NT2/D1 (cell line): Measurements from ENCODE around the gene CEBPG.
A peak's percentile ranks its signal among the peaks of the same experiment; 100 is the strongest.

Experiments
- DNase-seq: peaks from one replicate; pipeline ENCODE4 v3.0.0-alpha.2; 2011; ENCODE audit warnings: low read depth, low spot score
- H3K27me3 ChIP-seq: 2 replicates; pipeline ENCODE4 v1.6.0; 2011; ENCODE audit warnings: mild to moderate bottlenecking; ENCODE audit not compliant: insufficient read length, insufficient read depth
- H3K36me3 ChIP-seq: 2 replicates; pipeline ENCODE4 v1.6.1; 2011; ENCODE audit warnings: mild to moderate bottlenecking, low read length, mixed read lengths; ENCODE audit not compliant: insufficient read depth, insufficient read length
- H3K4me1 ChIP-seq: 2 replicates; pipeline ENCODE4 v1.5.1; 2011; ENCODE audit not compliant: insufficient read depth, insufficient read length
- H3K4me3 ChIP-seq: 2 replicates; pipeline ENCODE4 v1.5.1; 2011; ENCODE audit warnings: low read depth; ENCODE audit not compliant: insufficient read length
- H3K9ac ChIP-seq: 2 replicates; pipeline ENCODE4 v1.6.0; 2011; ENCODE audit warnings: low read depth; ENCODE audit not compliant: insufficient read length
- H3K9me3 ChIP-seq: 2 replicates; pipeline ENCODE4 v1.5.1; 2011; ENCODE audit warnings: mild to moderate bottlenecking, low read length; ENCODE audit not compliant: insufficient read depth
- SUZ12 ChIP-seq: IDR thresholded peaks from 2 replicates; pipeline ENCODE4 v1.6.1; 2011; ENCODE audit not compliant: insufficient read length, insufficient read depth; ENCODE audit errors: extremely low read depth
- YY1 ChIP-seq: IDR thresholded peaks from 2 replicates; pipeline ENCODE4 v1.6.1; 2011; ENCODE audit not compliant: insufficient read length, insufficient read depth
- ZNF274 ChIP-seq: IDR thresholded peaks from 2 replicates; pipeline ENCODE4 v1.6.1; 2011; ENCODE audit warnings: mild to moderate bottlenecking, low read depth, low read length

Gene CEBPG

GRCh38 chr19:33394006-33394722 is 20.7 kb downstream of the CEBPG start:
- no peak overlapping the region for H3K9ac ChIP-seq
- H3K4me3 ChIP-seq, result no peak overlapping the region
- H3K9me3 ChIP-seq, result no peaks in the 10 kb centered on the region
- peaks cover 23% of the 10 kb centered on the region for H3K4me1 ChIP-seq
- H3K36me3 ChIP-seq, result no peaks in the 10 kb centered on the region
- no peak for TF ChIP-seq SUZ12
- TF ChIP-seq YY1, result no peak
- TF ChIP-seq ZNF274, result no peak
- no peak for DNase-seq
- H3K27me3 ChIP-seq, result no peaks in the 10 kb centered on the region

- Histone ChIP-seq H3K4me3 (no peak overlapping the region), H3K4me1 (peaks cover 23% of the 10 kb centered on the region), H3K36me3 (peaks cover 2% of the 10 kb centered on the region), H3K9ac (no peak overlapping the region), H3K27me3 (no peaks in the 10 kb centered on the region), H3K9me3 (no peaks in the 10 kb centered on the region)
- TF ChIP-seq YY1 (no peak), ZNF274 (no peak), SUZ12 (no peak)
- DNase-seq, result no peak
Measured at GRCh38 chr19:33394723-33395560, 21.4 kb downstream of the CEBPG start.

GRCh38 chr19:33395561-33396550 is 22.3 kb downstream of the CEBPG start:
- Histone ChIP-seq H3K9ac (no peak overlapping the region), H3K27me3 (no peaks in the 10 kb centered on the region), H3K9me3 (no peaks in the 10 kb centered on the region), H3K36me3 (peaks cover 2% of the 10 kb centered on the region), H3K4me1 (peaks cover 20% of the 10 kb centered on the region), H3K4me3 (no peak overlapping the region)
- TF ChIP-seq SUZ12 (no peak), YY1 (no peak), ZNF274 (no peak)
- no peak for DNase-seq

- Histone ChIP-seq H3K4me3 (no peak overlapping the region), H3K4me1 (peaks cover 17% of the 10 kb centered on the region), H3K9me3 (no peaks in the 10 kb centered on the region), H3K9ac (peak overlapping the region; percentile 44), H3K27me3 (no peaks in the 10 kb centered on the region), H3K36me3 (peaks cover 2% of the 10 kb centered on the region)
- TF ChIP-seq ZNF274 (no peak), SUZ12 (no peak), YY1 (no peak)
- DNase-seq, result no peak
Measured at GRCh38 chr19:33396701-33397535, 23.4 kb downstream of the CEBPG start.

GRCh38 chr19:33397536-33398360 is 24.2 kb downstream of the CEBPG start:
- DNase-seq, result no peak
- Histone ChIP-seq H3K9me3 (no peaks in the 10 kb centered on the region), H3K4me3 (no peak overlapping the region), H3K27me3 (no peaks in the 10 kb centered on the region), H3K4me1 (peaks cover 17% of the 10 kb centered on the region), H3K9ac (peak overlapping the region; percentile 56), H3K36me3 (peaks cover 2% of the 10 kb centered on the region)
- TF ChIP-seq ZNF274, result no peak
- TF ChIP-seq SUZ12, result no peak
- no peak for TF ChIP-seq YY1
